GM12878 (cell line): Measurements from ENCODE around the gene EMC6.

Source experiments
- CBFB ChIP-seq: IDR thresholded peaks from 2 replicates; pipeline ENCODE4 v1.6.1; 2016; ENCODE audit warnings: antibody characterized with exemption, low read depth
- CBX5 ChIP-seq: sonication (generic); IDR thresholded peaks from 2 replicates; pipeline ENCODE4 v1.6.1; 2016; ENCODE audit warnings: low read depth, moderate library complexity, mild to moderate bottlenecking, inconsistent platforms
- POLR2A ChIP-seq: IDR thresholded peaks from 2 replicates; pipeline ENCODE4 v1.6.1; 2011; ENCODE audit warnings: low read depth, mild to moderate bottlenecking, low read length
- SRF ChIP-seq, 2 experiments: IDR thresholded peaks; 2 replicates each; pipeline ENCODE4 v1.6.1; 2011; ENCODE audit warnings: low read depth in 2 of 2, low read length in 2 of 2, mild to moderate bottlenecking in 1 of 2, moderate library complexity in 1 of 2
- TF ChIP-seq, protein P1 (sequence below), 3 experiments: IDR thresholded peaks in 2 of 3; conservative IDR thresholded peaks in 1 of 3; 2 replicates each; pipeline ENCODE4 v1.5.1; 2011; ENCODE audit warnings: low read depth in 3 of 3, low read length in 3 of 3, mild to moderate bottlenecking in 3 of 3, control low read depth in 2 of 3, moderate library complexity in 2 of 3, inconsistent platforms in 1 of 3, mixed read lengths in 1 of 3; ENCODE audit not compliant: control insufficient read depth in 2 of 3, insufficient read depth in 1 of 3; ENCODE audit errors: extremely low read depth in 1 of 3
- TF ChIP-seq, protein P2 (sequence below): fragments of 150-350 bp; IDR thresholded peaks from 2 replicates; pipeline ENCODE4 v1.6.1; 2016; ENCODE audit warnings: low read depth, low read length

DNA sequence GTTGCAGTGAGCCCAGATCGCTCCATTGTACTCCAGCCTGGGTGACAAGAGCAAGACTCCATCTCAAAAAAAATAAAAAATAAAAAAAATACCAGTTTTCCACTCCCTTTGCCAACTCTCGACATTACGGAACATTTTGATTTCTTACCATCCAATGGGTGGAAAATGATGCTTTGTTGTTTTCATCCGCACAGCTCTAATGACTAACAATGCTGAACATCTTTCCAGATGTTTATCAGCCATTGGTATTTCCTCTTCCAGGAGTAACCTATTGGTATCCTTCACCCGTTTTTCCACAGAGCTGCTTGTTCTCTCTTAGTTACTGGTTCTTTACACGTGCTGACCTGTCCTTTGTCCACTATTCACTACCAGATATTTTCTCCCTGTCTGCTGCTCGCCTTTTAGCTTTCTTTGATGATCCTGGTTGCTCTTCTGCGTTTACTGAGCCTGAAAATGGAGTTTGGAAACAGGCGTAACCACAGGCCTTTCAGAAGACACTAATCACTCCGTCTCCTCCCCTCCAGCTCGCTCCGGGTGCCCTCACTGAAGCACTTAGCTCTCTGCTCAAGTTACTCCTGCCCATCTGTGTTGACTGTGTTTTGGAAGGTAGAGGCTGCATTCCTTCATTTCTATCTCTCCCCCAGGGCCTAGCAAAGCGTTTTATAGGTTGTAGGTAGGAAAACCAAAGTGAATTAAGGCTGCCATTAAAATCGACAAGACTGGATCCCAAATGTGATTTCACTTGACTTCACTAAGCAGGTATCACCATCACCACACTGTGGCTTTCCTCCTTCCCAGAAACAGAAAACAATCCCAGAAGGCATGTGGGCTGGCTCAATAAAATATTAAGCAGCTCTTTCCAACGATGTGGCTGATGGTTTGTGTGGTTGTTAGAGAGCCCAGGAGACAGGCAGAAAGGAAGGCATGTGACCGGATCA, 41.5 kb upstream of the EMC6 start:
- TF ChIP-seq CBX5 (no peak), SRF (IDR thresholded peaks at IDR 0.05; ENCODE audit: low read depth in 2 of 2, low read length in 2 of 2) (no peak), POLR2A (no peak), CBFB (no peak)
- TF ChIP-seq, protein P1, sequence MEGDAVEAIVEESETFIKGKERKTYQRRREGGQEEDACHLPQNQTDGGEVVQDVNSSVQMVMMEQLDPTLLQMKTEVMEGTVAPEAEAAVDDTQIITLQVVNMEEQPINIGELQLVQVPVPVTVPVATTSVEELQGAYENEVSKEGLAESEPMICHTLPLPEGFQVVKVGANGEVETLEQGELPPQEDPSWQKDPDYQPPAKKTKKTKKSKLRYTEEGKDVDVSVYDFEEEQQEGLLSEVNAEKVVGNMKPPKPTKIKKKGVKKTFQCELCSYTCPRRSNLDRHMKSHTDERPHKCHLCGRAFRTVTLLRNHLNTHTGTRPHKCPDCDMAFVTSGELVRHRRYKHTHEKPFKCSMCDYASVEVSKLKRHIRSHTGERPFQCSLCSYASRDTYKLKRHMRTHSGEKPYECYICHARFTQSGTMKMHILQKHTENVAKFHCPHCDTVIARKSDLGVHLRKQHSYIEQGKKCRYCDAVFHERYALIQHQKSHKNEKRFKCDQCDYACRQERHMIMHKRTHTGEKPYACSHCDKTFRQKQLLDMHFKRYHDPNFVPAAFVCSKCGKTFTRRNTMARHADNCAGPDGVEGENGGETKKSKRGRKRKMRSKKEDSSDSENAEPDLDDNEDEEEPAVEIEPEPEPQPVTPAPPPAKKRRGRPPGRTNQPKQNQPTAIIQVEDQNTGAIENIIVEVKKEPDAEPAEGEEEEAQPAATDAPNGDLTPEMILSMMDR (IDR thresholded peaks at IDR 0.05 in 2 of 3, conservative IDR thresholded peaks at IDR 0.05 in 1 of 3; ENCODE audit: control insufficient read depth in 2 of 3, extremely low read depth in 1 of 3, insufficient read depth in 1 of 3, low read depth in 3 of 3, low read length in 3 of 3) = no peak
- TF ChIP-seq, protein P2, sequence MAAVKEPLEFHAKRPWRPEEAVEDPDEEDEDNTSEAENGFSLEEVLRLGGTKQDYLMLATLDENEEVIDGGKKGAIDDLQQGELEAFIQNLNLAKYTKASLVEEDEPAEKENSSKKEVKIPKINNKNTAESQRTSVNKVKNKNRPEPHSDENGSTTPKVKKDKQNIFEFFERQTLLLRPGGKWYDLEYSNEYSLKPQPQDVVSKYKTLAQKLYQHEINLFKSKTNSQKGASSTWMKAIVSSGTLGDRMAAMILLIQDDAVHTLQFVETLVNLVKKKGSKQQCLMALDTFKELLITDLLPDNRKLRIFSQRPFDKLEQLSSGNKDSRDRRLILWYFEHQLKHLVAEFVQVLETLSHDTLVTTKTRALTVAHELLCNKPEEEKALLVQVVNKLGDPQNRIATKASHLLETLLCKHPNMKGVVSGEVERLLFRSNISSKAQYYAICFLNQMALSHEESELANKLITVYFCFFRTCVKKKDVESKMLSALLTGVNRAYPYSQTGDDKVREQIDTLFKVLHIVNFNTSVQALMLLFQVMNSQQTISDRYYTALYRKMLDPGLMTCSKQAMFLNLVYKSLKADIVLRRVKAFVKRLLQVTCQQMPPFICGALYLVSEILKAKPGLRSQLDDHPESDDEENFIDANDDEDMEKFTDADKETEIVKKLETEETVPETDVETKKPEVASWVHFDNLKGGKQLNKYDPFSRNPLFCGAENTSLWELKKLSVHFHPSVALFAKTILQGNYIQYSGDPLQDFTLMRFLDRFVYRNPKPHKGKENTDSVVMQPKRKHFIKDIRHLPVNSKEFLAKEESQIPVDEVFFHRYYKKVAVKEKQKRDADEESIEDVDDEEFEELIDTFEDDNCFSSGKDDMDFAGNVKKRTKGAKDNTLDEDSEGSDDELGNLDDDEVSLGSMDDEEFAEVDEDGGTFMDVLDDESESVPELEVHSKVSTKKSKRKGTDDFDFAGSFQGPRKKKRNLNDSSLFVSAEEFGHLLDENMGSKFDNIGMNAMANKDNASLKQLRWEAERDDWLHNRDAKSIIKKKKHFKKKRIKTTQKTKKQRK = no peak
